ENCODE measurements around the gene PKNOX2. TPM values are rescaled to one million over a fixed set of nuclear protein-coding genes. Genes with fewer than 3 reads are reported as not detected.

The PKNOX2 gene
- total RNA-seq, 1 donor from 2014 or later, result 41.8 TPM

DNA sequence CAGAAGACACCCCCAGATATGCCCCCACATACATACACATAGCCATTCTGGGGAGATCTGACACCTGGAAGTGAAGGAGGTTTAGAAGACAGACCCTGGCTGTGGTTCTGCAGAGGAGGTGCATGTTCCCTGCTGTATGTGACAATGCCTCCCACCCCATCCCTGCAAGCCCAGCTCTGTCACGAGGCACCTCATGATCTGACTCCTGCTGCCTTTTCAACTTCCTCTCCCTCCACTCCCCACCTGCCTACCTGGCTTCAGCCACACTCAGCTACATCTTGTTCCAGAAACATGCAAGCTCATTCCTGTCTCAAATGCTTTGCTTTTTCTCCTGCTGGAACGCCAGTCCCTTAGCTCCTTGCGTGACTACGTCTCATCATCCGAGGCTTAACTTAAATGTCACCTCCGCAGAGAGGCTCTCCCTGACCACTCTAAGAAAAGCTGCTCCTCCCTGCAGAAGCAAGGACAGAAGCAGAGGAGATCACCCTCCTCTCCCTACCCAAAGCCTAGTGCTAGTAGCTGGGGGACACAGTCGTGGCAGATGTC, 217.0 kb downstream of the PKNOX2 start:
- Mint-ChIP-seq H3K4me3 (ENCODE audit: unreplicated experiment) (peak overlapping the region; percentile 31), H3K27me3 (ENCODE audit: unreplicated experiment) (peaks cover 10% of the 10 kb centered on the region), H3K27ac (ENCODE audit: unreplicated experiment) (no peak overlapping the region), H3K4me1 (ENCODE audit: unreplicated experiment) (peaks cover 5% of the 10 kb centered on the region), H3K36me3 (ENCODE audit: low read depth, unreplicated experiment) (peaks cover 16% of the 10 kb centered on the region), H3K9me3 (ENCODE audit: unreplicated experiment) (no peaks in the 10 kb centered on the region)
- TF ChIP-seq, protein P1, sequence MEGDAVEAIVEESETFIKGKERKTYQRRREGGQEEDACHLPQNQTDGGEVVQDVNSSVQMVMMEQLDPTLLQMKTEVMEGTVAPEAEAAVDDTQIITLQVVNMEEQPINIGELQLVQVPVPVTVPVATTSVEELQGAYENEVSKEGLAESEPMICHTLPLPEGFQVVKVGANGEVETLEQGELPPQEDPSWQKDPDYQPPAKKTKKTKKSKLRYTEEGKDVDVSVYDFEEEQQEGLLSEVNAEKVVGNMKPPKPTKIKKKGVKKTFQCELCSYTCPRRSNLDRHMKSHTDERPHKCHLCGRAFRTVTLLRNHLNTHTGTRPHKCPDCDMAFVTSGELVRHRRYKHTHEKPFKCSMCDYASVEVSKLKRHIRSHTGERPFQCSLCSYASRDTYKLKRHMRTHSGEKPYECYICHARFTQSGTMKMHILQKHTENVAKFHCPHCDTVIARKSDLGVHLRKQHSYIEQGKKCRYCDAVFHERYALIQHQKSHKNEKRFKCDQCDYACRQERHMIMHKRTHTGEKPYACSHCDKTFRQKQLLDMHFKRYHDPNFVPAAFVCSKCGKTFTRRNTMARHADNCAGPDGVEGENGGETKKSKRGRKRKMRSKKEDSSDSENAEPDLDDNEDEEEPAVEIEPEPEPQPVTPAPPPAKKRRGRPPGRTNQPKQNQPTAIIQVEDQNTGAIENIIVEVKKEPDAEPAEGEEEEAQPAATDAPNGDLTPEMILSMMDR (IDR thresholded peaks at IDR 0.05; ENCODE audit: unreplicated experiment), result no peak
- no peak for DNase-seq (ENCODE audit: low spot score)

DNA sequence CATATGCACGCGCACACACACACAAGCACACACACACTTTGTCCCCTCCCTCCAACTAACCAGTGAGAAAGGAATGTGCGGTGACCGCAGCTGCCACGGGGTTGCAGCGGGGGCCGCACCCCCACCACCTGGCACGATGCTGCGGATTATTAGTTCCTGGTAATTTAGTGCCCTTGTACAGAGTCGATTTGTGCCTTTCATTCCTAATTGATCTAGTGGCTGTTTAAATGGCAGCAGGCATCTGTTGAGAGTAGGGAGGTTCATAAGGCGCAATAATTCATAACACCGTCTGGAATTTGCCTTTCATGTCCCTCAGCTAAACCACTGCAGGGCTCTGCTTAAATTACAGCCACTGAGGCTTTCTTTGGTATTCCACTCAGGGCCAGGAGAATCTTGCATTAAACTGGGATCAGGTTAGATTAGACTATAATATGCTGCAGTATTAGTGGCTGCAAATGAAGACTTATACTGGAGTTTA, 217.8 kb downstream of the PKNOX2 start:
- no peaks in the 10 kb centered on the region for H3K9me3 Mint-ChIP-seq (ENCODE audit: unreplicated experiment)
- H3K36me3 Mint-ChIP-seq (ENCODE audit: low read depth, unreplicated experiment), result peaks cover 18% of the 10 kb centered on the region
- H3K4me3 Mint-ChIP-seq (ENCODE audit: unreplicated experiment), result peak overlapping the region; percentile 31
- H3K4me1 Mint-ChIP-seq (ENCODE audit: unreplicated experiment), result peaks cover 2% of the 10 kb centered on the region
- peaks cover 8% of the 10 kb centered on the region for H3K27me3 Mint-ChIP-seq (ENCODE audit: unreplicated experiment)
- TF ChIP-seq, protein P1 (IDR thresholded peaks at IDR 0.05; ENCODE audit: unreplicated experiment), result no peak
- no peak overlapping the region for H3K27ac Mint-ChIP-seq (ENCODE audit: unreplicated experiment)
- no peak for DNase-seq (ENCODE audit: low spot score)

DNA sequence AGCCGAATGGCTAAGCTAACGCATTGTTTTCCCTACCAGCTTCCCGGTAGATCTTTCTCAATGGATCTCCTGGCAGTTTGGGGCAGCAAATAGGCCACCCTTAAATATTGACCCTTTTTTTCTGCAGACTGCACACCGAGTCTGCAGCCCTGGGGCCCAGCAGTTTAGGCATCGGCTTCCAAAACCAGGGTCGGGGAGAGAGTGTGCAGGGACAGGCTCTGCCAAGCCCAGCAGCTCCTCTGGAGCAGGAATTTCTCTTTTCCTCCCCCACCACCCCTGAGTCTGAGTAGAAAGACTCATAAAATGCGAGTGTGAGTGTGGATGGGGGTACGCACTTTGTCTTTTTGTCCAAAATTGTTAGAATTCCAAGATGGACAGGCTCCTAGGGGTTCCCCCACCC, 218.3 kb downstream of the PKNOX2 start:
- Mint-ChIP-seq H3K4me1 (ENCODE audit: unreplicated experiment) (no peaks in the 10 kb centered on the region), H3K4me3 (ENCODE audit: unreplicated experiment) (no peak overlapping the region), H3K9me3 (ENCODE audit: unreplicated experiment) (no peaks in the 10 kb centered on the region), H3K36me3 (ENCODE audit: low read depth, unreplicated experiment) (peaks cover 23% of the 10 kb centered on the region), H3K27ac (ENCODE audit: unreplicated experiment) (no peak overlapping the region), H3K27me3 (ENCODE audit: unreplicated experiment) (peaks cover 8% of the 10 kb centered on the region)
- TF ChIP-seq, protein P1 (IDR thresholded peaks at IDR 0.05; ENCODE audit: unreplicated experiment), result no peak
- no peak for DNase-seq (ENCODE audit: low spot score)

DNA sequence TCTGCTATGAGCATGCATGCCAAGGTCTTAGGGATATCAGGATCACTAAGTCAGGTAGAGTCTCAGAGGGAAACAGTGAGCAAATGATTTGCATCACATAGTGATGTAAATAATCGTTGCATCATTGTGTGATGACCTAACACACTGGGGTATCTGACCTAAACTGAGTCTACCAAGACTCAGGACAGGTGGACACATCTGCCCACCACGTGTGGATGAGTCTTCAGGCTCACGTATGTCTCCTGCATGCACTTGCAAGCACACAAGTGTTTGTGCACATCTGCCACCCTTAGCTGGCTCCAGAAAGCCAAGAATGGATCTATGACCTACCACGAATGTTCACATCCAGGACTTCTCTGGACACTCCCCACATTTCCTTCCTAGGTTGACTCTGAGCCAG, 220.3 kb downstream of the PKNOX2 start:
- peaks cover 8% of the 10 kb centered on the region for H3K27me3 Mint-ChIP-seq (ENCODE audit: unreplicated experiment)
- peaks cover 4% of the 10 kb centered on the region for H3K4me1 Mint-ChIP-seq (ENCODE audit: unreplicated experiment)
- peaks cover 30% of the 10 kb centered on the region for H3K36me3 Mint-ChIP-seq (ENCODE audit: low read depth, unreplicated experiment)
- TF ChIP-seq, protein P1 (IDR thresholded peaks at IDR 0.05; ENCODE audit: unreplicated experiment), result no peak
- no peaks in the 10 kb centered on the region for H3K9me3 Mint-ChIP-seq (ENCODE audit: unreplicated experiment)
- no peak overlapping the region for H3K4me3 Mint-ChIP-seq (ENCODE audit: unreplicated experiment)
- H3K27ac Mint-ChIP-seq (ENCODE audit: unreplicated experiment), result no peak overlapping the region
- no peak for DNase-seq (ENCODE audit: low spot score)

DNA sequence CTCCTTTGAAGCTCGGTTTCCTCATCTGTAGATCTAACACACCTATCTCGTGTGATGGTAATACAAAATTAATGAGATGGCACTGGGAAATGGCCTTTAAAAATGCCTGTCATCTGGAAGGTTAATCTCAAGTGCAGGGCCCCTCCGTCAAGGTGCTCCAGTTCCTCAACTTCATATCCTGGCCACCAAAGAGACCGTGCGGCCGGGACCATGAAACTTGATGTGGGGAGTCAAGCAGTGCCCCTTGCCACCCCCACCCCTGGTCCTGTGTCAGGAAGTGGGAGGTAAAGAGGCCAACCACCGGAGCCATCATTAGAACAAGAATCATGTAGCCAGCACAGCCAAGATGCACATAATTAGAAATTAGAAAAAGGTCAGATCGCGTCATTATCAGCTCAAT, 223.3 kb downstream of the PKNOX2 start:
- DNase-seq (ENCODE audit: low spot score), result no peak
- TF ChIP-seq, protein P1 (IDR thresholded peaks at IDR 0.05; ENCODE audit: unreplicated experiment), result no peak
- Mint-ChIP-seq H3K36me3 (ENCODE audit: low read depth, unreplicated experiment) (peaks cover 30% of the 10 kb centered on the region), H3K9me3 (ENCODE audit: unreplicated experiment) (no peaks in the 10 kb centered on the region), H3K27ac (ENCODE audit: unreplicated experiment) (no peak overlapping the region), H3K27me3 (ENCODE audit: unreplicated experiment) (peaks cover 7% of the 10 kb centered on the region), H3K4me3 (ENCODE audit: unreplicated experiment) (no peak overlapping the region), H3K4me1 (ENCODE audit: unreplicated experiment) (peaks cover 33% of the 10 kb centered on the region)

All from endothelial cell (in vitro differentiated cells).